K562 (cell line): ENCODE results near the gene ATG13. TPM values are rescaled to one million over a fixed set of nuclear protein-coding genes. Genes with fewer than 3 reads are reported as not detected.

Experiments
- ATAC-seq: fragments of 200-7000 bp; cut with Tn5 transposase; 3 replicates; pipeline ENCODE4 v1.9.1; 2020; ENCODE audit warnings: moderate library complexity
- BruUV-seq: library from RNA; stranded (reverse); fragments of 400-500 nt; replicated peaks from 2 replicates; lab custom pipeline; 2021; lab: Mats Ljungman, UMichigan
- CTCF ChIA-PET: fragments of 300-600 bp; formaldehyde crosslinking; extraction: SDS; loops from one replicate; lab custom pipeline; 2021; ENCODE audit warnings: low intra/inter-chr PET ratio; lab: Yijun Ruan, JAX
- POLR2A ChIA-PET: fragments of 300-600, 350-650 bp; sonication (Branson Sonifier 250); formaldehyde crosslinking; extraction: SDS; loops from one replicate; lab custom pipeline; 2021; ENCODE audit warnings: antibody characterized with exemption, inconsistent platforms; lab: Yijun Ruan, JAX
- DNase-seq, 4 experiments: peaks; one replicate each; pipeline versions ENCODE4 v3.0.0 to v3.0.0-alpha.2; 2011 to 2018; ENCODE audit warnings: low spot score in 3 of 4, mixed read lengths in 3 of 4; ENCODE audit errors: extremely low read depth in 1 of 4
- FAIRE-seq: peaks from 2 replicates; lab custom pipeline; 2011; peaks lifted over from hg19 to GRCh38; lab: Jason Lieb, UNC
- H2AFZ ChIP-seq: 2 replicates; pipeline ENCODE4 v1.6.0; 2011; ENCODE audit warnings: low read depth, low read length, control low read depth, inconsistent platforms
- H3K27ac ChIP-seq: fragments of 200-600 bp; 3 replicates; pipeline ENCODE4 v1.8.0; 2011; ENCODE audit warnings: low read depth, mild to moderate bottlenecking, control low read depth, inconsistent platforms, low read length, moderate library complexity, mixed read lengths; ENCODE audit errors: extremely low read depth
- H3K27me3 ChIP-seq, 2 experiments: fragments of 300-600 bp in 1 of 2; 2 replicates in 1 of 2; 3 replicates in 1 of 2; pipeline versions ENCODE4 v1.6.0 to v1.8.0; 2011; ENCODE audit warnings: inconsistent platforms in 2 of 2, low read length in 2 of 2, mild to moderate bottlenecking in 1 of 2, mixed read lengths in 1 of 2, moderate library complexity in 1 of 2; ENCODE audit not compliant: control insufficient read depth in 2 of 2, insufficient read depth in 2 of 2
- H3K36me3 ChIP-seq: fragments of 300-600 bp; 3 replicates; pipeline ENCODE4 v1.8.0; 2011; ENCODE audit warnings: mild to moderate bottlenecking, low read length, inconsistent platforms; ENCODE audit not compliant: control insufficient read depth, insufficient read depth
- H3K4me1 ChIP-seq, 2 experiments: fragments of 200-600 bp in 1 of 2; replicated peaks in 1 of 2; 2 replicates in 1 of 2; 3 replicates in 1 of 2; pipeline versions ENCODE4 v1.5.1 to v1.8.0; 2011; ENCODE audit warnings: inconsistent platforms in 2 of 2, low read length in 2 of 2, mild to moderate bottlenecking in 1 of 2, mixed read lengths in 1 of 2, moderate library complexity in 1 of 2; ENCODE audit not compliant: control insufficient read depth in 2 of 2, insufficient read depth in 2 of 2
- H3K4me2 ChIP-seq: 2 replicates; pipeline ENCODE4 v1.6.1; 2011; ENCODE audit warnings: low read length, control low read depth, inconsistent platforms, mixed read lengths; ENCODE audit not compliant: insufficient read depth
- H3K4me3 ChIP-seq: fragments of 200-600 bp; sonication (generic), shearing (Covaris generic); 2 replicates; pipeline ENCODE4 v1.5.1; 2016; ENCODE audit warnings: control low read depth, inconsistent platforms
- H3K79me2 ChIP-seq: fragments of 200-600 bp; 3 replicates; pipeline ENCODE4 v1.8.0; 2011; ENCODE audit warnings: low read length, inconsistent platforms; ENCODE audit not compliant: control insufficient read depth, insufficient read depth
- H3K9ac ChIP-seq, 2 experiments: 2 replicates each; pipeline versions ENCODE4 v1.6.0 to v1.6.1; 2011; ENCODE audit warnings: low read depth in 2 of 2, low read length in 2 of 2, control low read depth in 1 of 2, inconsistent platforms in 1 of 2, mild to moderate bottlenecking in 1 of 2, mixed read lengths in 1 of 2; ENCODE audit not compliant: insufficient read depth in 1 of 2
- H3K9me1 ChIP-seq: one replicate; pipeline ENCODE4 v1.6.0; 2011; ENCODE audit warnings: inconsistent platforms, mild to moderate bottlenecking, low read length, moderate library complexity; ENCODE audit not compliant: control insufficient read depth, insufficient read depth
- H3K9me3 ChIP-seq: replicated peaks from 2 replicates; pipeline ENCODE4 v1.5.1; 2011; ENCODE audit warnings: low read depth, low read length, inconsistent platforms; ENCODE audit not compliant: control insufficient read depth, insufficient read depth
- H4K20me1 ChIP-seq: replicated peaks from 2 replicates; pipeline ENCODE4 v1.6.1; 2011; ENCODE audit warnings: low read length, inconsistent platforms, mixed read lengths; ENCODE audit not compliant: control insufficient read depth, insufficient read depth
- JUND ChIP-seq, 2 experiments: IDR thresholded peaks; 2 replicates in 1 of 2; 3 replicates in 1 of 2; pipeline ENCODE4 v1.6.1; 2011; ENCODE audit warnings: borderline replicate concordance in 2 of 2, low read depth in 2 of 2, low read length in 2 of 2, improper control_type of control experiment in 1 of 2, missing biosample characterization in 1 of 2, missing genetic modification characterization in 1 of 2, missing genetic modification reagents in 1 of 2
- MAZ ChIP-seq, 2 experiments: fragments of 450-650 bp in 1 of 2; sonication (generic) in 1 of 2; formaldehyde crosslinking; IDR thresholded peaks in 1 of 2; conservative IDR thresholded peaks in 1 of 2; 2 replicates each; pipeline versions ENCODE4 v1.4.0 to v1.5.0; 2020; ENCODE audit warnings: mild to moderate bottlenecking in 1 of 2, missing genetic modification reagents in 1 of 2
- NFE2 ChIP-seq: IDR thresholded peaks from 2 replicates; pipeline ENCODE4 v1.6.1; 2014; ENCODE audit warnings: antibody characterized with exemption, low read depth
- RAD51 ChIP-seq: fragments of 450-650 bp; IDR thresholded peaks from 2 replicates; pipeline ENCODE4 v1.7.1; 2016; ENCODE audit warnings: low read depth, mild to moderate bottlenecking, borderline replicate concordance
- SMAD1 ChIP-seq: fragments of 150-350 bp; IDR thresholded peaks from 2 replicates; pipeline ENCODE4 v1.6.1; 2014; ENCODE audit warnings: low read length, low read depth; ENCODE audit not compliant: partially characterized antibody
- TAL1 ChIP-seq: fragments of 450-650 bp; IDR thresholded peaks from 2 replicates; pipeline ENCODE4 v1.6.1; 2016; ENCODE audit warnings: mild to moderate bottlenecking
- TBL1XR1 ChIP-seq, 2 experiments: IDR thresholded peaks; 2 replicates each; pipeline ENCODE4 v1.6.1; 2012; ENCODE audit warnings: improper control_type of control experiment in 2 of 2, low read length in 2 of 2, mild to moderate bottlenecking in 1 of 2
- WGBS: fragments of 100-300 bp; shearing (Covaris generic); methylation state at CpG from one replicate; pipeline ENCODE4 v1.1.6; 2016; ENCODE audit warnings: low coverage, mixed read lengths; ENCODE audit not compliant: insufficient coverage; ENCODE audit errors: missing lambda C conversion rate; 5-methylcytosine and 5-hydroxymethylcytosine counted together
- in situ Hi-C: fragments of 300-500 bp; cut with MboI; formaldehyde crosslinking; loops from 4 replicates; pipeline ENCODE4 v1.15.0; 2018; ENCODE audit warnings: inconsistent platforms, mixed read lengths
- intact Hi-C: fragments of 100-400 bp; cut with micrococcal nuclease; formaldehyde crosslinking; loops from 2 replicates; pipeline ENCODE4 v1.14.2; 2022
- polyA plus RNA-seq, 8 experiments: library from polyadenylated mRNA; depleted of rRNA in 4 of 8; stranded (reverse) in 5 of 8; unstranded in 3 of 8; fragments of >200 nt; fragmentation: Nextera tagmentation in 2 of 8; fragmentation: Illumina TruSeq in 1 of 8; extraction: Ambion mirVana in 2 of 8; extraction: Trizol in 1 of 8; gene quantifications; 2 replicates each; pipeline versions ENCODE4 v1.2.1 to v1.2.3, GENCODE V29; 2011 to 2014; ENCODE audit warnings: inconsistent platforms in 1 of 8, missing spikeins in 1 of 8
- total RNA-seq, 7 experiments: library from RNA; depleted of rRNA in 6 of 7; stranded (reverse); fragments of >200 nt in 6 of 7; fragmentation: Illumina TruSeq in 2 of 7; extraction: Trizol in 2 of 7; gene quantifications; 2 replicates each; pipeline versions ENCODE4 v1.2.1 to v1.2.3, GENCODE V29; 2011 to 2021; ENCODE audit warnings: low replicate concordance in 1 of 7
- TF ChIP-seq, protein P1 (sequence below), 2 experiments: fragments of 200-800 bp in 1 of 2; sonication (Bioruptor generic) in 1 of 2; sonication (generic) in 1 of 2; formaldehyde crosslinking in 1 of 2; IDR thresholded peaks in 1 of 2; conservative IDR thresholded peaks in 1 of 2; 2 replicates each; pipeline versions ENCODE4 v1.5.0 to v1.6.1; 2016 to 2020; ENCODE audit warnings: missing compliant biosample characterization in 1 of 2, missing genetic modification characterization in 1 of 2, missing genetic modification reagents in 1 of 2
- TF ChIP-seq, protein P2 (sequence below): fragments of 250-450 bp; sonication (Bioruptor Pico); IDR thresholded peaks from 2 replicates; pipeline ENCODE4 v1.8.0; 2021; ENCODE audit warnings: moderate library complexity, mild to moderate bottlenecking, inconsistent platforms
- TF ChIP-seq, protein P3 (sequence below): fragments of 450-650 bp; IDR thresholded peaks from 2 replicates; pipeline ENCODE4 v1.6.1; 2014; ENCODE audit warnings: low read depth, mild to moderate bottlenecking, moderate library complexity, borderline replicate concordance

The ATG13 gene
- total and polyA plus RNA-seq, 9 of the 15 experiments (the other 6 are each of a cell fraction or from before 2014, with no cell fraction given), result 13.1 to 61.5 (median 36.5) TPM

DNA sequence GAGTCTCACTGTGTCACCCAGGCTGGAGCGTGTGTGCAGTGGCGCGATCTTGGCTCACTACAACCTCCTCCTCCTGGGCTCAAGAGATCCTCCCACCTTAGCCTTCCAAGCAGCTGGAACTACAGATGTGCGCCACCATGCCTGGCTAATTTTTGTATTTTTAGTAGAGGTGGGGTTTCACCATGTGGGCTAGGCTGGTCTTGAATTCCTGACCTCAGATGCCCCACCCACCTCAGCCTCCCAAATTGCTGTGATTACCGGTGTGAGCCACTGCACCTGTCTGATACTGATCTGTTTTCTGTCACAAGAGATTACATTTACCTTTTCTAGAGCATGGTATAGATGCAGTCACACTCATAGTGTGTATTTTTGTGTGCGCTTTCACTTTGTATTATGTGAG lies 11.6 kb downstream of the ATG13 start (continued):
- no peak for TF ChIP-seq TAL1
- TF ChIP-seq, protein P1, sequence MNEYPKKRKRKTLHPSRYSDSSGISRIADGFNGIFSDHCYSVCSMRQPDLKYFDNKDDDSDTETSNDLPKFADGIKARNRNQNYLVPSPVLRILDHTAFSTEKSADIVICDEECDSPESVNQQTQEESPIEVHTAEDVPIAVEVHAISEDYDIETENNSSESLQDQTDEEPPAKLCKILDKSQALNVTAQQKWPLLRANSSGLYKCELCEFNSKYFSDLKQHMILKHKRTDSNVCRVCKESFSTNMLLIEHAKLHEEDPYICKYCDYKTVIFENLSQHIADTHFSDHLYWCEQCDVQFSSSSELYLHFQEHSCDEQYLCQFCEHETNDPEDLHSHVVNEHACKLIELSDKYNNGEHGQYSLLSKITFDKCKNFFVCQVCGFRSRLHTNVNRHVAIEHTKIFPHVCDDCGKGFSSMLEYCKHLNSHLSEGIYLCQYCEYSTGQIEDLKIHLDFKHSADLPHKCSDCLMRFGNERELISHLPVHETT (CRISPR knock-in tag; conservative IDR thresholded peaks at IDR 0.05 in 1 of 2, IDR thresholded peaks at IDR 0.05 in 1 of 2), result no peak
- no peak for TF ChIP-seq MAZ (CRISPR knock-in tag; conservative IDR thresholded peaks at IDR 0.05 in 1 of 2, IDR thresholded peaks at IDR 0.05 in 1 of 2)
- no peak for TF ChIP-seq TBL1XR1 (IDR thresholded peaks at IDR 0.05; ENCODE audit: low read length in 2 of 2)
- TF ChIP-seq SMAD1, result no peak
- no peak for TF ChIP-seq NFE2
- no peak for TF ChIP-seq JUND (IDR thresholded peaks at IDR 0.05; ENCODE audit: borderline replicate concordance, low read depth, low read length)
- TF ChIP-seq JUND (tag; IDR thresholded peaks at IDR 0.05; ENCODE audit: borderline replicate concordance, low read depth, low read length), result no peak

DNA sequence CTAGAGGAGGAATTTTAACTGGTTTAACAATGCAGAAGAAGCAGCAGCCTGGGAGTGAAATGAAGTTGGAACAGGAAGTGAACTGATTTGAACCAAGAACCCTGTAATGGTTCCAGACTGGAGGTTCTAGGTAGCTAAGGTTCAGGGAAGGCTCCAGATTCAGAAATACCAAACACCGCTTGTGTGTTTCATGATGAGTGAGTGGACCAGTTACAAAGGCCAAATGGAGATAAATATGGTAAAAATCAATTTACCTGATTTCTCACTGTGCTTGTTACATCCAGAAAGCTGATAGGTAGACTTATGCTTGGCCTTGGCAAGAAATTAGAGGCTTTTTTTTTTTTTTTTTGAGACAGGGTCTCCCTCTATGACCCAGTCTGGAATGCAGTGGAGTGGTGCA lies 12.9 kb downstream of the ATG13 start:
- no peak overlapping the region for H3K4me2 ChIP-seq
- H3K27me3 ChIP-seq, result no peaks in the 10 kb centered on the region
- in situ Hi-C loops (no loop called here), intact Hi-C loops (no loop called here)
- no peaks in the 10 kb centered on the region for H3K9me1 ChIP-seq
- no peak overlapping the region for H3K27ac ChIP-seq
- no peak overlapping the region for H3K4me3 ChIP-seq
- no peaks in the 10 kb centered on the region for H3K4me1 ChIP-seq
- H3K9me3 ChIP-seq, result no peaks in the 10 kb centered on the region
- no peak overlapping the region for H2AFZ ChIP-seq
- WGBS, result 90% methylated on average over 1 of the region's 1 CpG
- TF ChIP-seq, protein P2, sequence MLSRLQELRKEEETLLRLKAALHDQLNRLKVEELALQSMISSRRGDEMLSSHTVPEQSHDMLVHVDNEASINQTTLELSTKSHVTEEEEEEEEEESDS, result no peak
- TF ChIP-seq RAD51, result no peak
- TF ChIP-seq, protein P3, sequence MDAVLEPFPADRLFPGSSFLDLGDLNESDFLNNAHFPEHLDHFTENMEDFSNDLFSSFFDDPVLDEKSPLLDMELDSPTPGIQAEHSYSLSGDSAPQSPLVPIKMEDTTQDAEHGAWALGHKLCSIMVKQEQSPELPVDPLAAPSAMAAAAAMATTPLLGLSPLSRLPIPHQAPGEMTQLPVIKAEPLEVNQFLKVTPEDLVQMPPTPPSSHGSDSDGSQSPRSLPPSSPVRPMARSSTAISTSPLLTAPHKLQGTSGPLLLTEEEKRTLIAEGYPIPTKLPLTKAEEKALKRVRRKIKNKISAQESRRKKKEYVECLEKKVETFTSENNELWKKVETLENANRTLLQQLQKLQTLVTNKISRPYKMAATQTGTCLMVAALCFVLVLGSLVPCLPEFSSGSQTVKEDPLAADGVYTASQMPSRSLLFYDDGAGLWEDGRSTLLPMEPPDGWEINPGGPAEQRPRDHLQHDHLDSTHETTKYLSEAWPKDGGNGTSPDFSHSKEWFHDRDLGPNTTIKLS, result peak; percentile 34; the same call in 1 of the 2 replicates
- ChIA-PET POLR2A (interaction anchor here (0.9 to 1.2 kb wide), 5 partner anchors 9 to 33 kb away, joined by 3 to 10 read pairs (median 3); partner anchors contain the start of gene ATG13), CTCF (no interaction called here)
- ATAC-seq, result no peak
- no peaks in the 10 kb centered on the region for H3K79me2 ChIP-seq
- no peaks in the 10 kb centered on the region for H4K20me1 ChIP-seq
- FAIRE-seq, result no peak
- no peak overlapping the region for H3K9ac ChIP-seq
- peaks cover 35% of the 10 kb centered on the region for H3K36me3 ChIP-seq
- DNase-seq, result no peak
- BruUV-seq, result TSS peak; percentile 12
